ENCODE measurements around the gene RBM38. TPM values are rescaled to one million over a fixed set of nuclear protein-coding genes. Genes with fewer than 3 reads are reported as not detected.

RBM38 gene
- total RNA-seq, 6 experiments from 2014 or later: 3.7 to 5.7 (median 4.6) TPM

DNA sequence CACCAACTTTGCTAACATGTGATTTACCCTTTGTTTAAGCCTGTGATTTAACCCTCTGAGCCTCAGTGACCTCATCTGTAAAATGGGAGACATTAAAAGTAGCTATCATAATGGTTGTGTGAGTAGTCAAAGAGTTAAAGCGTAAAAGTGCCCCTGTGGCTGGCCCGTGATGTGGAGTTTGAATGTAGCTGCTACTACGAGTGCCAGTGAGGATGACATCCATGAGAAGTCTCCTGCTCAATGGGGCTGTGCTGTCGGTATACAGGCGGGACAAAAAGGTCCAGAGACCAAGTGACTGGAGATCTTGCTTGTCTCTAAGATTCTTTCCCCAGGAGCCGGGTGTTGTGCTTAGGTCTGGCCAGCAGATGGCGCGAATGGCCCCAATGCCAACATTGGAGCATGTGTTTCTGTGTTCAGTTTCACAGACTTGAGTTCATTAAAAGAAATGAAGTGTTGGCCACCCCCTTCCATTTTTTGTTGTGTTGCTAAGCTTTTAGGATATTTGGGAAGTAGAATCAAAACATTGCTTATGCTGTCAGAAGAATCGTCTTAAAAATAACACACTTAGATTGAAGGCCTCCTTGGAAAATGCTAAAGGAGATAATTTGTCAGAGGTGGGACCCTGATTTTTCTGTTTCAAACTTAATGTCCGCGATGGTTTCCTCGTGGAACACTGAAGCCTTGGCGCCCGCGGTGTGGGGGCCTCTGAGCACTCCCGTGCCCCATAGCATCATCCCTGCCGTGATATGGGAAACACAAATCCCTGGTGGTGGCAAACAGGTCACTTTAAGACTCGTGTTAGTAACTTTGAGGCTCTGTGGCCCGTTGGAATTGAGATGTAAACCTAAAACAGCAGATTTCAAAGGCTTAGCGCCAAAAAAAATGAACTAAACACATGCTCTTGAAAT is 9.3 kb upstream of the RBM38 start:
- Mint-ChIP-seq H3K4me3 (no peak overlapping the region), H3K36me3 (ENCODE audit: low read depth) (no peaks in the 10 kb centered on the region; the same call in 1 of the 2 replicates), H3K27ac (no peak overlapping the region; the same call in 1 of the 2 replicates), H3K4me1 (ENCODE audit: low read depth) (no peaks in the 10 kb centered on the region), H3K9me3 (no peaks in the 10 kb centered on the region), H3K27me3 (ENCODE audit: insufficient read depth) (peaks cover 3% of the 10 kb centered on the region; the same call in 1 of the 2 replicates)
- DNase-seq: peak; percentile 61
- TF ChIP-seq, protein P1, sequence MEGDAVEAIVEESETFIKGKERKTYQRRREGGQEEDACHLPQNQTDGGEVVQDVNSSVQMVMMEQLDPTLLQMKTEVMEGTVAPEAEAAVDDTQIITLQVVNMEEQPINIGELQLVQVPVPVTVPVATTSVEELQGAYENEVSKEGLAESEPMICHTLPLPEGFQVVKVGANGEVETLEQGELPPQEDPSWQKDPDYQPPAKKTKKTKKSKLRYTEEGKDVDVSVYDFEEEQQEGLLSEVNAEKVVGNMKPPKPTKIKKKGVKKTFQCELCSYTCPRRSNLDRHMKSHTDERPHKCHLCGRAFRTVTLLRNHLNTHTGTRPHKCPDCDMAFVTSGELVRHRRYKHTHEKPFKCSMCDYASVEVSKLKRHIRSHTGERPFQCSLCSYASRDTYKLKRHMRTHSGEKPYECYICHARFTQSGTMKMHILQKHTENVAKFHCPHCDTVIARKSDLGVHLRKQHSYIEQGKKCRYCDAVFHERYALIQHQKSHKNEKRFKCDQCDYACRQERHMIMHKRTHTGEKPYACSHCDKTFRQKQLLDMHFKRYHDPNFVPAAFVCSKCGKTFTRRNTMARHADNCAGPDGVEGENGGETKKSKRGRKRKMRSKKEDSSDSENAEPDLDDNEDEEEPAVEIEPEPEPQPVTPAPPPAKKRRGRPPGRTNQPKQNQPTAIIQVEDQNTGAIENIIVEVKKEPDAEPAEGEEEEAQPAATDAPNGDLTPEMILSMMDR (IDR thresholded peaks at IDR 0.05): peak; percentile 95

DNA sequence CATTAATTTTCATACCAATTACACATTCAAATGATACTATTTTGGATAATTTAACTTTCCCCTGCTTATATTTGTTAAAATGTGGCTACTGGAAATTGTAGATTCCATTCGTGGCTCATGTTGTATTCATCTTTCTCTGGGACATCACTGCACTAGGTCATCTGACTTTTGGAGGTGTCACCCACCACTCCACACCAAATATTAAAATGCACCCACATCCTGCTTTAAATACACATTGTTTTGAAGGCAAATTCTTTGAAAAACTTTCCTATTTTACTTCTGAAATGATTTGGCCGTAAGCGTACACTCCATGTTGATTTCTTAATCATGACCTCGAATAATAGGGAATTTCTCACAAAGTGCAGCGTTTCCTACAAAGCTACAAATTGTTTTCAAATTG is 8.7 kb upstream of the RBM38 start:
- Mint-ChIP-seq H3K4me1 (ENCODE audit: low read depth) (no peaks in the 10 kb centered on the region), H3K9me3 (no peaks in the 10 kb centered on the region), H3K27ac (no peak overlapping the region), H3K36me3 (ENCODE audit: low read depth) (no peaks in the 10 kb centered on the region), H3K27me3 (ENCODE audit: insufficient read depth) (no peaks in the 10 kb centered on the region; the same call in 1 of the 2 replicates), H3K4me3 (no peak overlapping the region)
- TF ChIP-seq, protein P1 (IDR thresholded peaks at IDR 0.05): no peak
- DNase-seq: no peak

DNA sequence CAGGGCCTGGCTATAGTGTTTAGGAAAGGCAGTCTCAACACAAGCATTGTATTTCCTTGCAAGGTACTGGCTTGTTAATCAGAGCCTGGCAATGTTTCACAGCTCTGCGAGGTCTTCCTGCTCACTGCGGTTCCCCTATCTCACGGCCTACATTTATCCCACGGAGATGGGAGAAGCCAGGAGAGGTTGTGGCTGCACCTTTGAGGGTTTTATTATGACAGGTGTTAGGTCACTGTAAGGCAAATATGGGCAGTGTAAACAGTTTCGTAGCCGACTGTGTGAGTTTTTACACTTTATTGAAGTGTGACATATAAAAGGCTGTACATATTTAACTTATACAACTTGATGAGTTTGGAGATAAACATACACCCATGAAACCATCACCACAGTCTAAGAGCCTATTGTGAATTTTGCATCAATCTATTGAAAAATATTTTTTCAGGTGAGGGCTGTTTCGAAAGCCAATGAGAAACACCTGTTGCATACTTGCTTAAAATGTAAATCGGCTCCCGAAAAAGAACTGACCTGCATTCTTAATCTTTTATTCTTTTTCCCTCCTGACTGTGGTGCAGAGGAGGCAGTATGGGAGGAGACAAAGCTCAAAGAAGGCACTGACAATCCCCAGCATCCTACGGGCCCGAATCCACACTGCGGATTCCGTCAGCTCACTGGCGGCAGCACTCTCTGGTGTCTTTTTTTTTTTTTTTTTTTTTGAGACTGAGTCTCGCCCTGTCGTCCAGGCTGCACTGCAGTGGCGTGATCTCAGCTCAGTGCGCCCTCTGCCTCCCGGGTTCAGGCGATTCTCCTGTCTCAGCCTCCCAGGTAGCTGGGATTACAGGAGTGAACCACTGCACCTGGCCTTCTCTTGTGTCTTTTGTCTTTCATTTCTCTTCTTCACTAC is 7.5 kb upstream of the RBM38 start:
- Mint-ChIP-seq H3K4me1 (ENCODE audit: low read depth) (no peaks in the 10 kb centered on the region), H3K27me3 (ENCODE audit: insufficient read depth) (no peaks in the 10 kb centered on the region; the same call in 1 of the 2 replicates), H3K27ac (no peak overlapping the region), H3K36me3 (ENCODE audit: low read depth) (no peaks in the 10 kb centered on the region), H3K9me3 (no peaks in the 10 kb centered on the region), H3K4me3 (no peak overlapping the region)
- no peak for DNase-seq
- TF ChIP-seq, protein P1 (IDR thresholded peaks at IDR 0.05): no peak

DNA sequence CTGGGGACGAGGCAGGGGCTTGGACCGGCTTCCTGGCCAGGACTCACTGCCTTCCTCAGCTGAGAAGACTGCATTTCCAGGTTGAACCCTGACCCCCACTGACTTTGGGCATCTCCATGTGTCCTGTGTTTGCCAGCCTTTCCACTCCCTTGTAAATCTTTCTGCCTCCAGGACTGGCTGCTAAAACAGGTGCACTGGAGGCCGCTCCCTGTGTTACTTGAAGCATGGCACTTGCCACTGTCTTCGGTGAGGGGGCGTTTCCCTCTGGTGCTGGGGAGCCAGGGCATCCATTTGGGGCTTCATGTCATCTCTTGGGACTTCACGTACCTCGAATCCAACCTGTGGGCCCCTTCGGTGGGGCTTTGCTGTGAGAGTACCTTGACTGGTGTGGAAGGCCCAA is 6.7 kb upstream of the RBM38 start:
- Mint-ChIP-seq H3K27me3 (ENCODE audit: insufficient read depth) (no peaks in the 10 kb centered on the region; the same call in 1 of the 2 replicates), H3K4me3 (no peak overlapping the region), H3K4me1 (ENCODE audit: low read depth) (no peaks in the 10 kb centered on the region), H3K36me3 (ENCODE audit: low read depth) (no peaks in the 10 kb centered on the region), H3K27ac (no peak overlapping the region), H3K9me3 (no peaks in the 10 kb centered on the region)
- TF ChIP-seq, protein P1 (IDR thresholded peaks at IDR 0.05): no peak
- no peak for DNase-seq

DNA sequence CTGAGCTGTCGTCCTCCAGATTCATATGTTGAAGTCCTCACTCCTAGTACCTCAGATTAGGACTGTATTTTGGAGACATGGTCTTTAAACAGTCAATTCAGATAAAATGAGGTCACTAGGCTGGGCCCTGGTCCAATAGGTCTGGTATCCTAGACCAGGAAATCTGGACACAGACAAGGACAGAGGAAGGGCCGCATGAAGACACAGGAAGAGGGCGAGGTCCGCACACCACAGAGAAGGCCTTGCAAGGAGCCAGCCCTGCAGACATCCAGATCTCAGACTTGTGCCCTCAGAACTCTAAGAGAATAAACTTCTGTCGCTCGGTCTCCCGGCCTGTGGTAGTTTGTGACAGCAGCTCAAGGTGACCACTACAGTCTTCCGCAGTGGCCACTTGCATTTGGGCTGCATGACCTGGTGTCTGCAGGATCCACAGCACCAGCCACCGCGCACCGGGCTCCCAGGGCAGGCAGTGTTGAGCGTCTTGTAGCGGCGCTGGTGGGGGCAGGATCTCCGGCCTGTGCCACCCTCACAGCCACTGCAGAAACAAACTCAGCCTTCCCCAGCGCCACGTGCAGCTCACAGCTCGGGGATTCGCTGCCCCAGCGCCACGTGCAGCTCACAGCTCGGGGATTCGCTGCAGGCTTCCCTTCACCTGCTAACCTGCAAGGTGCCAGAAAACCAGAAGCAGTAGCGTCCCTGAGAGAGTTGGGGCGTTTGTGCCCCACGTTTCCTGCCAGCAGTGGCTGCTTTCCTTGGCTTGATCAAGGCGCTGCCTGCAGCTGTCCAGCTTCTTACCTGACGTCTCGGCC is 6.0 kb upstream of the RBM38 start:
- Mint-ChIP-seq H3K27me3 (ENCODE audit: insufficient read depth) (no peaks in the 10 kb centered on the region; the same call in 1 of the 2 replicates), H3K4me1 (ENCODE audit: low read depth) (no peaks in the 10 kb centered on the region), H3K36me3 (ENCODE audit: low read depth) (no peaks in the 10 kb centered on the region), H3K9me3 (no peaks in the 10 kb centered on the region), H3K27ac (no peak overlapping the region), H3K4me3 (no peak overlapping the region)
- TF ChIP-seq, protein P1 (IDR thresholded peaks at IDR 0.05): no peak
- no peak for DNase-seq

All from HFFc6 (cell line).